ENCODE results near the gene LEAP2. TPM values are rescaled to one million over a fixed set of nuclear protein-coding genes. Genes with fewer than 3 reads are reported as not detected.

The LEAP2 gene
- total and polyA plus RNA-seq, 2 of the 4 experiments (the other 2 are of a cell fraction) = under 0.01 to 0.36 TPM

DNA sequence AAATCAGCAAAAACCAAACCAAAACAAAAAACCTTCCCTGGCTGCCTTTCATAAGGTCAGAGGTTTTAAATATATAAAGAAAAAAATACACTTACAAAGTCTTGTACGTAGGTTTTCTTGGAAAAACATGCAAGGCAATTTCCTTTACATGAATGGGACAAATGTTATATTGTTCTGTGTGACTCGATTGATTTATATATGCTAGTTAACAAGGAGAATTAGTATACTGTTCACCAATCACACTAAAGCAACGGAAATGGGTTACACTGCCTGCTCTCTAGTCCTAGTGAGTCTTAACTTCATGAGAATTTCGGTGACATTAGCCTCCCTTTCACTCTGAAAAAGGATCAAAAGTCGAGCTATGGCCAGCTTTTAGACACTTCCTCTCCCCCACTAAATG lies 12.7 kb upstream of the LEAP2 start:
- Histone ChIP-seq H3K79me1 (ENCODE audit: low read depth in 1 of 2, low read length in 2 of 2) (no peaks in the 10 kb centered on the region), H4K91ac (ENCODE audit: insufficient read depth, low read depth, low read length) (no peak overlapping the region), H3K18ac (ENCODE audit: low read depth, low read length) (no peak overlapping the region), H2BK5ac (ENCODE audit: low read depth, low read length, poor library complexity, severe bottlenecking) (no peak overlapping the region), H2AK5ac (ENCODE audit: low read depth, low read length) (no peak overlapping the region), H3K4me1 (ENCODE audit: control insufficient read depth, insufficient read depth, low read length) (peaks cover 2% of the 10 kb centered on the region; the same call in 1 of the 2 replicates), H3K9me3 (ENCODE audit: control insufficient read depth, insufficient read depth, low read length) (no peaks in the 10 kb centered on the region), H3K27me3 (ENCODE audit: control insufficient read depth, insufficient read depth, low read length) (no peaks in the 10 kb centered on the region), H2BK120ac (ENCODE audit: low read depth, low read length) (no peak overlapping the region), H2AFZ (replicated peaks; ENCODE audit: low read length, poor library complexity) (no peak overlapping the region), H3K4me3 (ENCODE audit: insufficient read depth, low read depth, low read length) (no peak overlapping the region), H4K5ac (ENCODE audit: low read depth, low read length) (no peak overlapping the region), H2AK9ac (replicated peaks; ENCODE audit: low read depth, low read length, poor library complexity) (no peak overlapping the region), H3K9ac (ENCODE audit: low read depth, low read length) (no peak overlapping the region), H3K27ac (ENCODE audit: insufficient read depth, low read length) (no peak overlapping the region), H3K36me3 (ENCODE audit: control insufficient read depth, insufficient read depth, low read length) (no peaks in the 10 kb centered on the region), H3K14ac (replicated peaks; ENCODE audit: low read depth, low read length) (no peak overlapping the region), H3K4ac (ENCODE audit: low read depth, low read length) (no peak overlapping the region), H2BK20ac (ENCODE audit: low read depth, low read length) (no peak overlapping the region), H3K56ac (ENCODE audit: extremely low read depth, insufficient read depth, low read length) (no peak overlapping the region), H3K9me1 (ENCODE audit: insufficient read depth, low read length) (peaks cover 4% of the 10 kb centered on the region), H4K20me1 (ENCODE audit: insufficient read depth, low read length) (no peaks in the 10 kb centered on the region), H3K23ac (ENCODE audit: low read depth, low read length) (no peak overlapping the region), H2BK15ac (ENCODE audit: low read depth, low read length) (no peak overlapping the region), H3K4me2 (ENCODE audit: low read depth, low read length) (no peak overlapping the region), H4K8ac (ENCODE audit: low read depth in 2 of 2, low read length in 2 of 2) (no peak overlapping the region)
- TF ChIP-seq, protein P1, sequence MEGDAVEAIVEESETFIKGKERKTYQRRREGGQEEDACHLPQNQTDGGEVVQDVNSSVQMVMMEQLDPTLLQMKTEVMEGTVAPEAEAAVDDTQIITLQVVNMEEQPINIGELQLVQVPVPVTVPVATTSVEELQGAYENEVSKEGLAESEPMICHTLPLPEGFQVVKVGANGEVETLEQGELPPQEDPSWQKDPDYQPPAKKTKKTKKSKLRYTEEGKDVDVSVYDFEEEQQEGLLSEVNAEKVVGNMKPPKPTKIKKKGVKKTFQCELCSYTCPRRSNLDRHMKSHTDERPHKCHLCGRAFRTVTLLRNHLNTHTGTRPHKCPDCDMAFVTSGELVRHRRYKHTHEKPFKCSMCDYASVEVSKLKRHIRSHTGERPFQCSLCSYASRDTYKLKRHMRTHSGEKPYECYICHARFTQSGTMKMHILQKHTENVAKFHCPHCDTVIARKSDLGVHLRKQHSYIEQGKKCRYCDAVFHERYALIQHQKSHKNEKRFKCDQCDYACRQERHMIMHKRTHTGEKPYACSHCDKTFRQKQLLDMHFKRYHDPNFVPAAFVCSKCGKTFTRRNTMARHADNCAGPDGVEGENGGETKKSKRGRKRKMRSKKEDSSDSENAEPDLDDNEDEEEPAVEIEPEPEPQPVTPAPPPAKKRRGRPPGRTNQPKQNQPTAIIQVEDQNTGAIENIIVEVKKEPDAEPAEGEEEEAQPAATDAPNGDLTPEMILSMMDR (conservative IDR thresholded peaks at IDR 0.05; ENCODE audit: low read depth, low read length) = no peak
- no peak for TF ChIP-seq NFE2L2 (IDR thresholded peaks at IDR 0.05; ENCODE audit: low read depth, low read length)
- TF ChIP-seq CEBPB (IDR thresholded peaks at IDR 0.05; ENCODE audit: low read depth, low read length) = no peak
- TF ChIP-seq, protein P2, sequence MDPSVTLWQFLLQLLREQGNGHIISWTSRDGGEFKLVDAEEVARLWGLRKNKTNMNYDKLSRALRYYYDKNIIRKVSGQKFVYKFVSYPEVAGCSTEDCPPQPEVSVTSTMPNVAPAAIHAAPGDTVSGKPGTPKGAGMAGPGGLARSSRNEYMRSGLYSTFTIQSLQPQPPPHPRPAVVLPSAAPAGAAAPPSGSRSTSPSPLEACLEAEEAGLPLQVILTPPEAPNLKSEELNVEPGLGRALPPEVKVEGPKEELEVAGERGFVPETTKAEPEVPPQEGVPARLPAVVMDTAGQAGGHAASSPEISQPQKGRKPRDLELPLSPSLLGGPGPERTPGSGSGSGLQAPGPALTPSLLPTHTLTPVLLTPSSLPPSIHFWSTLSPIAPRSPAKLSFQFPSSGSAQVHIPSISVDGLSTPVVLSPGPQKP (IDR thresholded peaks at IDR 0.05; ENCODE audit: borderline replicate concordance, low read depth, low read length) = no peak
- no peak for TF ChIP-seq BHLHE40 (IDR thresholded peaks at IDR 0.05; ENCODE audit: low read depth, low read length)
- TF ChIP-seq CHD1 (IDR thresholded peaks at IDR 0.05; ENCODE audit: low read depth, low read length) = no peak
- TF ChIP-seq FOS (IDR thresholded peaks at IDR 0.05; ENCODE audit: low read depth, low read length) = no peak
- TF ChIP-seq MAFK (IDR thresholded peaks at IDR 0.05; ENCODE audit: low read depth, low read length) = no peak
- TF ChIP-seq RCOR1 (IDR thresholded peaks at IDR 0.05; ENCODE audit: insufficient replicate concordance, low read length) = no peak
- TF ChIP-seq MXI1 (IDR thresholded peaks at IDR 0.05; ENCODE audit: borderline replicate concordance, low read depth, low read length) = no peak
- no peak for ATAC-seq (ENCODE audit: low read depth)
- CTCF ChIA-PET = interaction anchor here (0.8 kb wide), 1 partner anchor 41 kb away, joined by 3 read pairs; no protein-coding TSS in a partner anchor
- intact Hi-C loops (cut with micrococcal nuclease) (loop anchor here (5.0 kb wide), 1 partner anchor 103 kb away; no protein-coding TSS in a partner anchor), in situ Hi-C loops (cut with MboI; ENCODE audit: low sequenced_read_pairs) (no loop called here), dilution Hi-C loops (cut with HindIII; ENCODE audit: low sequenced_read_pairs, unreplicated experiment) (no loop called here)
- no peak for DNase-seq
- no TSS peak for BruUV-seq (replicated peaks)
- POLR2A ChIA-PET (ENCODE audit: unreplicated experiment) = no interaction called here
- WGBS, 2 experiments (ENCODE audit: extremely low coverage in 2 of 2, insufficient read length in 1 of 2) = no CpG with 5 or more reads among the region's 5 CpGs
